GM06990 (cell line): ENCODE results near the gene INTS1.

Source experiments
- DNase-seq: peaks from one replicate; pipeline ENCODE4 v3.0.0-alpha.2; 2011; ENCODE audit not compliant: insufficient read length; ENCODE audit errors: extremely low read depth
- H3K27me3 ChIP-seq: replicated peaks from 2 replicates; pipeline ENCODE4 v1.6.0; 2011; ENCODE audit warnings: low read length; ENCODE audit not compliant: control insufficient read depth, insufficient read depth
- H3K36me3 ChIP-seq: 2 replicates; pipeline ENCODE4 v1.5.1; 2011; ENCODE audit warnings: low read length; ENCODE audit not compliant: control insufficient read depth, insufficient read depth
- H3K4me3 ChIP-seq: replicated peaks from 2 replicates; pipeline ENCODE4 v1.5.1; 2011; ENCODE audit warnings: low read depth, mild to moderate bottlenecking, control low read depth, low read length
- CTCF ChIP-seq: IDR thresholded peaks from 2 replicates; pipeline ENCODE4 v1.5.1; 2011; ENCODE audit warnings: low read length, control low read depth, mild to moderate bottlenecking, inconsistent platforms; ENCODE audit not compliant: insufficient read depth, poor library complexity, severe bottlenecking

INTS1 gene

DNA sequence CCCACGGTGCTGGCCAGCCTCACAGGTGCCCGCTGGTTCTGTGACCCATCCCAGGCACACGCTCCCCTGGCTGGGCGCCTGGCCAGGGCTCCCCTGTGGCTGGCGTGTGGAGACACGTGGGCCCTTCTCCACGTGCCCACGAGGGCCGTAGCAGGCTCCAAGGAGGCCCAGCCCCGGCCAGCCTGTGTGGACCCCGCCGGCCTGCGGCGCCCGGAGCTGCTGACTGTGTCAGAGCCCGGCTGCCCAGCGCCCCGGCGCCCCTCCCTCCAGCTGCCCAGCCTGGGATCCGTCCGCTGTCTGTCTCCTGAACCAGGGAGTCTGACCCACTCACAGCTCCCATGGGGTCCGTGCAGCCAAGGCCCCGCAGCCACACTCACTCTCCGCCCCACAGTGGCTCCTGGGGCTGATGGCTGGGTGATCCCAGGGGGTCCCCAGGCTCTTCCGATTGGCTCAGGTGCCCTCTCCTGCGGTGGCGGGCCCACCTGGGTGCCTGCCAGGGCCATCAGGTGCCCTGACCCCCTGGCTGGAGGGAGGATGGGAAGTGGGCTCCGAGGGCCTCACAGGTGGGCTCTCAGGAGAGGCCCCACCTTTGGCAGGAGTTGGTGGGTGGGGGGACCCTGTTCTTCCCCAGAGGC lies 42.2 kb upstream of the INTS1 start:
- DNase-seq, result no peak
- H3K36me3 ChIP-seq, result peaks cover 3% of the 10 kb centered on the region
- H3K4me3 ChIP-seq, result no peak overlapping the region
- no peak for TF ChIP-seq CTCF
- no peaks in the 10 kb centered on the region for H3K27me3 ChIP-seq

DNA sequence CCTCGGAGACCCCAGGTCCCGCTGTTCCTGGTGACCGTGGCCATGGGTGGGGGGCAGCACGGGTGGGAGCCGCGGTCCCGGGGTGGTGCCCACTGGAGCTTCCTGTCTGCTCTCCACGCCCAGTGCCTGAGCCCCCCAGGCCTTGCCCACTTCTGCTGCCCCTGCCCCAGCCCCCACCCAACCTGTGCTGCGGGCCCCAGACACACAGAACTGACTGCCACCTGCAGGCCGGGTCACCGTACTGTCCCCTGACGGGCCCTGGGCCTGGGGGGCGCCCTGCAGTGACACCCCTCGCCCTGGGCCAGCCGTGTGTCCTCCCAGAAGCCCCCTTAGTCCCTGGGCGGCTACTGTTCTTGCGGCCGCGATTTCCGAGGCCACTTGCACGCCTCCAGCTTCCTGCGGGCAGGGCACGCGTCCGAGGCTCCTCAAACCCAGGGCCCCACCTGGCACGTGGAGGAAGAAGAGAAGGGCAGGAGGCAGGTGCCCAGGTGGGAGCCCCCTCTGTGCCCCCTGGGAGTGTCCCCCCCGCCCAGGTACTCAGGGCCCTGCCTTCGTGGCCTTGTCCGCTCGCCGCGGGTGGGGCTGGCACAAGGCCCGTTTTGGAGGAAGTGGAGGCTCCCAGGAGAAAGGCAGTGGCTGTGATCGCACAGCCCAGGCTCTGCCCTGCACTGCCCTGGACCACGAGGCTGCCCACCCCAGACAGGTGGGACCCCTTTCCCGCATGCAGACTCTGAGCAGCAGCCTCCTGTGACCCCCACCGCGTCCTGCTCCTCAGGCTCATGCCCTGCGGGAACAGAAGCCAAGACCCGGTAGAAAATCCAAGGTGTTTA lies 41.4 kb upstream of the INTS1 start:
- H3K4me3 ChIP-seq, result no peak overlapping the region
- no peak for DNase-seq
- no peaks in the 10 kb centered on the region for H3K27me3 ChIP-seq
- H3K36me3 ChIP-seq, result peaks cover 9% of the 10 kb centered on the region
- TF ChIP-seq CTCF, result no peak

DNA sequence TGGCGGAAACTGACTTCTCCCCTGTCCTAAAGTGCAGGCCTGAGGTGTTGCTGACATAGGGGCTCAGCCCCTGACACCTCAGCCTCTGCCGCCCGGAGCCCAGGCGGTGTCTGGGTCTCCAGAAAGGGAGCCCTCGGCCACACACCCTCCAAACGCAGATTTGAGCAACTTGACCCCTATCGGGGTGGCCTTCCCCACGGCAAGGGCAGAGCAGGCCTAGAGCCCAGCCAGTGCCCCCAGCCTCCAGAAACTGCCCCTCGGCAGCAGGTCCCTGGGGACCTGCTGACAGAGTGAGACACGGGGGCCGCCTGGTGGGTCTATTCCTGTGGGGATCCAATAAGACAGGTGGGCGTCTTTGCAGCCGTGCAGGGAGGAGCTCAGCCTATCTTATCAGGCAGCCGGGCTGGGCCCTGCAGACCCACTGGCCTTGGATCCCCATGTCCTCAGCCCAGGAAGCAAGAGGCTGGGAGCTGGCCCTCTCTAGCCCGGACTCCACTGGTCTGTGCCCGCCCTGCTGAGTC lies 40.8 kb upstream of the INTS1 start:
- TF ChIP-seq CTCF, result no peak
- H3K4me3 ChIP-seq, result no peak overlapping the region
- H3K27me3 ChIP-seq, result no peaks in the 10 kb centered on the region
- peaks cover 11% of the 10 kb centered on the region for H3K36me3 ChIP-seq
- no peak for DNase-seq

GRCh38 chr7:1544178-1544895 lies 40.1 kb upstream of the INTS1 start:
- H3K27me3 ChIP-seq, result no peaks in the 10 kb centered on the region
- DNase-seq, result peak; percentile 15
- no peak for TF ChIP-seq CTCF
- H3K4me3 ChIP-seq, result no peak overlapping the region
- peaks cover 14% of the 10 kb centered on the region for H3K36me3 ChIP-seq

DNA sequence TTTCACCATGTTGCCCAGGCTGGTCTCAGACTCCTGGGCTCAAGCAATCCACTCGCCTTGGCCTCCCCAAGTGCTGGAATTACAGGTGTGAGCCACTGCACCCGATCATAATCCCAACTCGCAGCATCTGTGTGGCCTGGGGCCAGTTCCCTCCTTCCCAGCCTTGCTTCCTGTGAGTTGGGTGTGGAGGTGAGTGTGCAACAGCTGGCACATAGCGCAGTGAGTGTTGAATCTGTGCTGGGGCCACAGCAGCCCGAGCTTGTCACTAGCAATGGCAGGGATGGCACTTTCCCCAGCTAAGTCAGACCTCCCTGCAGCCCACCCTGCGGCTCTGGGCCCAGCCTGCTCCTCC lies 39.6 kb upstream of the INTS1 start:
- peaks cover 17% of the 10 kb centered on the region for H3K36me3 ChIP-seq
- no peak for DNase-seq
- no peak for TF ChIP-seq CTCF

More for the DNA sequence above, 39.6 kb upstream of the INTS1 start:
- no peak overlapping the region for H3K4me3 ChIP-seq
- no peaks in the 10 kb centered on the region for H3K27me3 ChIP-seq
